EL (cell line): ENCODE measurements around the gene ID2.
A peak's percentile ranks its signal among the peaks of the same experiment; 100 is the strongest.

Experiments used
- DNase-seq: peaks from one replicate; pipeline ENCODE4 v3.0.0-alpha.2; 2016

Gene ID2

GRCh38 chr2:8648441-8649213, 33.2 kb upstream of the ID2 start:
- DNase-seq, result no peak

DNA sequence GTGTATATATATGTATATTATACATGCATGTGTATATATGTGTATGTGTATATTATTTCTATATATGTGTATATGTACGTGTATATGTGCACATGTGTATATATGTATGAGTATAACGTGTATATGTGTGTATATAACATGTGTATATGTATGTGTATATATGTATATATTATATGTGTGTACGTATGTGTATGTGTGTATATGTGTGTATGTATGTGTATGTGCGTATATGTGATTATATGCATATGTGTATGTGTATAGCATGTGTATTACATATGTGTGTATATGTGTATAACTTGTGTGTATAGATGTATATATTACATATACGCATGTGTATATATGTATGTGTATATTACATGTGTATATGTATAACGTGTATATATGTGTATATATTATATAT, 32.1 kb upstream of the ID2 start:
- DNase-seq, result no peak

DNA sequence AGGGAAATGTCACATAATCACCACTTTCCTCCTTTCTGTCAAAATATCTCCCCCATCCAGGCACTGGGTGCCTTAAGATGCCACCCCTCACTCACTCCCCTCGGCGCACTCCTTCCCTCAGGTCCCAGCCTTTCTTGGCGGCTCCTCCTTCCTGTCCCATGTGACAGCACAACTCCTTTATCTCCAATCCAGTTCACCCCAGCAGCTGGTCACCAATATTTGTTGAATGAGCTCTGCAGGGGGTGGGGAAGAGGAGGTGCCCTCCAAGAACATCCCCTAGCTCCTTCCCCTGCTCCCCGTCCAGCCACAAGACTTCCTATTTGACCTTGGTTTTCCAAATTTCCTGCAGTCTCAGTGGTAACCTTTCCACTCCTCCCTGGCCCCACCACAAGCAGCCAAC, 31.6 kb upstream of the ID2 start:
- no peak for DNase-seq

GRCh38 chr2:8652774-8653426, 29.0 kb upstream of the ID2 start:
- DNase-seq, result no peak

- DNase-seq, result no peak
These were observed 28.4 kb upstream of the ID2 start for GRCh38 chr2:8653485-8653884.

DNA sequence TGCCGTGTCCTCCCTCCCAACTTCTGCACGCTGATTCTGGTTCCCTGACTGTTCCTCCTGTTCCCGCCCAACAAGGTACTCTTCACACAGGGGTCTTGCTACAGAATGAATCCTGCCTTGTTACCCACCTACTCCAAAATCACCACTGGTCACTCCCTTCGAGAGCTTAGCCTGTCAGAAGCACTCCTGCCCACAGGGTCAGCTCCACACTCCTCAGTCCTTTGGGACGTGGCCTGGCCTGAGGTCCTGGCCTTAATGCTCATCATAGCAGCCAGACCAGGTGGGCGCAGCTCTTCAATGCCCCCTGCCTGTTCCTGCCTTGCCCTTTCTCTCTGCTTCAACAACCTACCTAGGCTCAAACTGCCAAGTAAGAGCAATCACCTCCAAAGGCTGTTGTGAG, 27.8 kb upstream of the ID2 start:
- DNase-seq, result no peak

- DNase-seq, result no peak
These were observed 27.4 kb upstream of the ID2 start for GRCh38 chr2:8654483-8654882.

GRCh38 chr2:8656160-8656641, 25.7 kb upstream of the ID2 start:
- peak; percentile 21 for DNase-seq

- no peak for DNase-seq
These were observed 25.0 kb upstream of the ID2 start for GRCh38 chr2:8656811-8657210.

GRCh38 chr2:8657423-8658062, 24.3 kb upstream of the ID2 start:
- no peak for DNase-seq

- no peak for DNase-seq
These were observed 23.6 kb upstream of the ID2 start for GRCh38 chr2:8658064-8658862.

DNA sequence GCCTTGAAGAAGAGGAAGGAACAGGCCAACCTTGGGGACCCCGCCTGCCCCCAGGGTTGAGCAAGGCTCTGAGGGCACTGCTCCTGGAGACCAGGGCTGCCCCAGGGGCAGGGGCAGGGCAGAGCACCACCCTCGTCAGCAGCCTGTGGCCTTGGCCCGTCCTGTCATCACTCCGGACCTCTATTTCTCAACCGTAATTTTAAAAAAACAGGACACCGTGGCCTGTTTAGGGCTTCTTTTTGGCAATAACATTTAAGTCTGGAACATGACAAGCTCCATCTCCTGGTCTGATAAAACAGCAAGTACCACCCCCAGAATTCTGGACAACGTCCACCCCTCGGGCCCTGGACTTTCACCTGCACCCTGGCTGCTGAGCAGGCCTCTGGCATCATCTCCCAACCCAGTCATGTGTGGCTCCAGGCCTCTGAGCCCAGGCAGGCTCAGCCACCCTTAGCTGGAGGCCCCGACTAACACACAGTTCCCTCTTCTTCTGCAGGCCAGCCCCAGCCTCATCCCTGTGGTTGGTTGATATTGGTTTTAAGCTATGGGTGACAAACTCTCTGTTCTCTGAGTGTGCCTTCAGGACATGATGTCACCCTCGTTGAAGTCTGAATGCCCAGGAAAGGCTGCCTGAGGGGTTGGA, 22.6 kb upstream of the ID2 start:
- DNase-seq, result no peak

DNA sequence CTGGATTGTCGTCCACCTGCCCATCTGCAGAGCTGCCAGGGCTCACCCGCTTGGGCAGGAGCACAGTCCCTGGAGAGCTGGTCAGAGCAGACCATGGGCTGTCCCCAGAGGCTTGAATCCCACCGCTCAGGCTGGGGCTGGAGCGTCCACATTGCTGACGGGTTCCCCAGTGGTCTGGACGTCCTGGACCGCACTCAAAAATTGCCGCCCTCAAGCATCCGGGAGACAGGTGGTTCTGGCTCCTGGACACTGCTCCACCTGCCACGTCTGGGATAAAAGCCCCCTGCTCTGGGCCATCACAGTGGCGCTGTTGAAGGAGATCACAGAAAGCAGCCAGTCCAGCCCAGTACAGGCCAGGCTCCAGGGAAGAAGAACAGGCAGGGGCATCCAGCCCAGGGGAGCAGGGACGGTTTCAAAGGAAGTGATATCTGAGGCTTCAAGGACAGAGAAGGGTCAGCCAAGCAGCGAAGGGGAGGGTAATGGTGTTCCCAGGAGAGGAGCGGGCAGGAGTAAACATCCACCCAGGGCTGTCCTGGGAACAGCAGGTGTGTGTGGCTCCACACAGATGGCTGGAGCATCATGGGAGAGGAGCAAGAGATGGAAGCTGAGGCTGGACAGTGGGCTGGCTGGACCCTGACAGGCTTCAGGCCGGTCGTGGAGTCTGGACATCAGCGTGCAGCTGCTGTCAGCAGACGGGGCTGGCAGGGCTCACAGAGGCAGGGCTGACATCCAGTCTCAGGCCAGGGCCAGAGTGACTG, 21.9 kb upstream of the ID2 start:
- DNase-seq, result no peak

DNA sequence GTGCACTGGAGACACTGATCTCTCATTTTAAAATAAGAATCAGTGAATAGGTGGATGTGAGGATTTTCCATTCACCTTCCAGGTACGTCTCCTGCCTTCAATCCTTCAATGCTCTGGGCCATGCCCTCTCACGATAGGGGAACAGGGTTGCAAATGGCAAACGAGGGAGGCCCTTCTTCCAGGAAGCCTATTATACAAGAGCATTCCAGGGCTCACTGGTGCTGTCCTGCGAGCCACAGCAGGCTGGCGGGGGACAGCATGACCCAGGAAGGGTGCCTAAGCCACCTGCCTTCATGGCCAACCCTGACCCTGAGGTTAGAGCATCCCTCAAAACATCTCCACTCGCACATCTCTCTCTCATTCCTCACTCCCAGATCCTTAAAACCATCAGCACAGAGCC, 20.6 kb upstream of the ID2 start:
- DNase-seq, result no peak

GRCh38 chr2:8661736-8662135, 20.1 kb upstream of the ID2 start:
- DNase-seq, result peak; percentile 22

- DNase-seq, result peak; percentile 87
These were observed 19.5 kb upstream of the ID2 start for GRCh38 chr2:8662239-8662879.

DNA sequence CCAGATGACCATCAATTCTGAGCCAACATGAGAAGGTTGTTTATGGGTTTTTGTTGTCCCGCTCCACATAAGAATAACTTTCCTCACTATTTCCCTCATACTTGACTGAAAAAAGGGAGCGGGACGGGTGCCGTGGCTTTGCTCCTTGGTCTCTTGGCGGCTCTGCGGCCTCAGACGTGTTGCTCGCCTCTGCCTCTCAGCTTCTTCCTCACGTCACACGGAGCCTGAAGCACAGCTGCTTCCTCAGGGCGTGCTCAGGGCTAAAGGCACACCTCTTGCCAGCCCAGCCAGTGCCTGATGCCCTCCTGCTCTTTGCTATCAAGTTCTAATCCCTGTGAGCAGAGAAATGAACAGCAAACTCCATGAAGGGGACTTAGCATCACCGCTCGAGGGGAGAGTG, 17.9 kb upstream of the ID2 start:
- DNase-seq, result no peak

DNA sequence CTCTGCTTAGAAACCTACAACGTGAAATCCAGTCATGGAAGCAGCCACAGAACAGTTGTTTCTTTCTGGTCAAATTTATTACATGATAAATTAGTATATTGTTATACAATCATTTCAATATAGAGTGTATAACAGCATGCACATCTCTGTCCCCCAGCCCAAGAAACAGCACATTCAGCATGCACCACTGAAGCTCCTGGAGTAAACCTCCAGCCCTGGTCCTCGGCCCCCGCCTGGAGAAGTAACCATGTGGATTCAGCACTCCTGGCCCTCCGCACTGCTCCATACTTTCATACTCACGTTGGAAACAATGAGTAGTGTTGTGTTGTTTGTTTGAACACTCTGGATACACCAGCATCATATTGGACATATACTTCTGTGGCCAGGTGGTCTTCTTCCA, 15.3 kb upstream of the ID2 start:
- DNase-seq, result no peak

- no peak for DNase-seq
These were observed 13.9 kb upstream of the ID2 start for GRCh38 chr2:8667896-8668512.

- no peak for DNase-seq
These were observed 12.6 kb upstream of the ID2 start for GRCh38 chr2:8669157-8669817.
